Lung (tissue), 12 donors: Measurements from ENCODE around the gene CMBL. TPM values are rescaled to one million over a fixed set of nuclear protein-coding genes. Genes with fewer than 3 reads are reported as not detected.
A peak's percentile ranks its signal among the peaks of the same experiment; 100 is the strongest.

Experiments used
- ATAC-seq: fragments of 200-7000 bp; cut with Tn5 transposase; one replicate; pipeline ENCODE4 v1.9.1; 2020; ENCODE audit warnings: moderate number of reproducible peaks; ENCODE audit not compliant: insufficient read depth, low FRiP score
- DNase-seq, 3 donors: peaks; one replicate each; pipeline ENCODE4 v3.0.0-alpha.2; 2013 to 2017
- H3K27ac ChIP-seq, 2 donors: one replicate each; pipeline ENCODE4 v1.5.1; 2013; ENCODE audit warnings: mild to moderate bottlenecking in 2 of 2, moderate library complexity in 2 of 2, control low read depth in 1 of 2, inconsistent platforms in 1 of 2, low read depth in 1 of 2, low read length in 1 of 2
- H3K27me3 ChIP-seq, 3 donors: one replicate each; pipeline ENCODE4 v1.5.1; 2013; ENCODE audit warnings: low read length in 2 of 3; ENCODE audit not compliant: control insufficient read depth in 3 of 3, insufficient read depth in 3 of 3
- H3K36me3 ChIP-seq, 4 donors: one replicate each; pipeline ENCODE4 v1.5.1; 2013; ENCODE audit warnings: low read length in 4 of 4, mild to moderate bottlenecking in 1 of 4, moderate library complexity in 1 of 4; ENCODE audit not compliant: control insufficient read depth in 4 of 4, insufficient read depth in 4 of 4
- H3K4me1 ChIP-seq, 5 donors: one replicate each; pipeline ENCODE4 v1.5.1; 2013; ENCODE audit warnings: low read length in 5 of 5, mild to moderate bottlenecking in 2 of 5, moderate library complexity in 1 of 5; ENCODE audit not compliant: control insufficient read depth in 5 of 5, insufficient read depth in 5 of 5
- H3K4me3 ChIP-seq: one replicate; pipeline ENCODE4 v1.5.1; 2013; ENCODE audit warnings: mild to moderate bottlenecking, control low read depth, moderate library complexity
- H3K9ac ChIP-seq, 2 donors: one replicate each; pipeline ENCODE4 v1.5.1; 2013; ENCODE audit warnings: low read length in 2 of 2, control low read depth in 1 of 2; ENCODE audit not compliant: insufficient read depth in 1 of 2
- H3K9me3 ChIP-seq, 4 donors: one replicate each; pipeline ENCODE4 v1.5.1; 2013; ENCODE audit warnings: low read length in 3 of 4, mild to moderate bottlenecking in 1 of 4, moderate library complexity in 1 of 4; ENCODE audit not compliant: control insufficient read depth in 4 of 4, insufficient read depth in 3 of 4
- CTCF ChIP-seq: IDR thresholded peaks from 2 replicates; pipeline ENCODE4 v1.5.1; 2012; ENCODE audit warnings: mild to moderate bottlenecking; ENCODE audit errors: control extremely low read depth, extremely low read depth
- WGBS, 2 donors: extraction: QIAGEN DNeasy Blood & Tissue Kit; methylation state at CpG; one replicate each; pipeline ENCODE4 v1.1.7; 2013; 5-methylcytosine and 5-hydroxymethylcytosine counted together
- polyA plus RNA-seq, 2 donors: library from polyadenylated mRNA; stranded (reverse); fragments of 200-250 nt; gene quantifications; one replicate each; pipeline ENCODE4 v1.2.1, GENCODE V29; 2013
- total RNA-seq, 2 donors: library from RNA; depleted of rRNA in 1 of 2; stranded (reverse); fragments of >200 nt in 1 of 2; gene quantifications; one replicate each; pipeline ENCODE4 v1.2.1, GENCODE V29; 2014 to 2021
- donor health status: control.
- donor health status: control.
- donor health status: Bipolar disorder and iron deficiency.
- donor health status: healthy.
- donor health status: DM: yes; HTN: yes; CAD: no.

The CMBL gene
- total and polyA plus RNA-seq, 4 donors, result 8.1 to 15.9 (median 12.9) TPM

DNA sequence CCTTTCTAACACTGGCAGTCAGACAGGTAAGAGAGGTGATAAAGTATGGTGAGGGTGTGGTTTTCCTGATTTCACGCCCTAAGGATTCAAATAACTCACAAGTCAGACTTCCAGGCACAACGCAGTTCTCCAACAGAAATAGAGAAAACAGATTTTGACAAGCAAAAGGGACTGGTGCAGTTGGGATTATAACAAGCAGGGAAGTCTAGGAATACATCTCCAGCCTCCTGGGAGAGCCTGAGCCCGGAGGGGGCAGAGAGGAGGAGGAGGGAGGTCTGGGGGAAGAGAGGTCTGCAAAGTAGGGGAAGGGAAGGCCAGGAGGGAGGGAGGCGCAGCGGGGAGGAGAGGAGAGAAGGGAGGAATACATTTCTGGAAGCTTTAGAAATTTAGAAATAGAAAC lies 1.6 kb downstream of the CMBL start:
- no peaks in the 10 kb centered on the region for H3K9me3 ChIP-seq
- peaks cover 0 to 2% (median 0%) of the 10 kb centered on the region in 4 donors for H3K36me3 ChIP-seq
- H3K9ac ChIP-seq, result no peak overlapping the region
- WGBS, 2 donors, result 59 to 75% methylated on average over 5 of the region's 5 CpGs
- ATAC-seq (no peak), DNase-seq (no peak)
- H3K4me1 ChIP-seq, result peaks cover 0 to 14% (median 5%) of the 10 kb centered on the region in 5 donors
- no peaks in the 10 kb centered on the region for H3K27me3 ChIP-seq
- peak overlapping the region in 1 of 2 donors; percentile 61 for H3K27ac ChIP-seq
- no peak for TF ChIP-seq CTCF
- no peak overlapping the region for H3K4me3 ChIP-seq

GRCh38 chr5:10304932-10305331 lies 2.8 kb downstream of the CMBL start:
- no peak for ATAC-seq
- TF ChIP-seq CTCF, result no peak
- Histone ChIP-seq H3K4me1 (peaks cover 0 to 14% (median 5%) of the 10 kb centered on the region in 5 donors), H3K9ac (no peak overlapping the region), H3K9me3 (no peaks in the 10 kb centered on the region), H3K36me3 (peaks cover 0 to 2% (median 0%) of the 10 kb centered on the region in 4 donors), H3K27me3 (no peaks in the 10 kb centered on the region), H3K27ac (no peak overlapping the region), H3K4me3 (no peak overlapping the region)
- DNase-seq, result no peak
- WGBS, 2 donors, result 80 to 82% methylated on average over 5 of the region's 5 CpGs

GRCh38 chr5:10303699-10304170 lies 4.0 kb downstream of the CMBL start:
- Histone ChIP-seq H3K36me3 (peaks cover 0 to 2% (median 0%) of the 10 kb centered on the region in 4 donors), H3K9ac (no peak overlapping the region), H3K27me3 (no peaks in the 10 kb centered on the region), H3K9me3 (no peaks in the 10 kb centered on the region), H3K27ac (peak overlapping the region in 1 of 2 donors; percentile 82), H3K4me1 (peaks cover 0 to 14% (median 5%) of the 10 kb centered on the region in 5 donors), H3K4me3 (no peak overlapping the region)
- ATAC-seq (no peak), DNase-seq (no peak)
- 75 to 84% methylated on average over 5 of the region's 5 CpGs for WGBS, 2 donors
- TF ChIP-seq CTCF, result no peak

- peaks cover 0 to 2% (median 0%) of the 10 kb centered on the region in 4 donors for H3K36me3 ChIP-seq
- no peak overlapping the region for H3K4me3 ChIP-seq
- peaks cover 0 to 14% (median 5%) of the 10 kb centered on the region in 5 donors for H3K4me1 ChIP-seq
- H3K27me3 ChIP-seq, result no peaks in the 10 kb centered on the region
- no peak overlapping the region for H3K9ac ChIP-seq
- no peak for DNase-seq
- H3K9me3 ChIP-seq, result no peaks in the 10 kb centered on the region
- no peak for TF ChIP-seq CTCF
- H3K27ac ChIP-seq, result peak overlapping the region in 1 of 2 donors; percentile 82
- 72 to 81% methylated on average over 2 of the region's 2 CpGs for WGBS, 2 donors
- no peak for ATAC-seq
These were observed 4.5 kb downstream of the CMBL start for GRCh38 chr5:10303201-10303600.
